Astrocyte (in vitro differentiated cells and primary cell): Measurements from ENCODE around the gene NEUROG3. TPM values are rescaled to one million over a fixed set of nuclear protein-coding genes. Genes with fewer than 3 reads are reported as not detected.

ENCODE experiments used
- DNase-seq: peaks from one replicate; pipeline ENCODE4 v3.0.0-alpha.2; 2010; ENCODE audit warnings: low read depth
- FAIRE-seq: peaks from 2 replicates; lab custom pipeline; 2011; peaks lifted over from hg19 to GRCh38; lab: Jason Lieb, UNC
- H2AFZ ChIP-seq: 2 replicates; pipeline ENCODE4 v1.6.0; 2012; ENCODE audit warnings: low read depth, low read length, inconsistent platforms
- H3K27ac ChIP-seq: 2 replicates; pipeline ENCODE4 v1.5.1; 2011; ENCODE audit warnings: low read depth, low read length, inconsistent platforms
- H3K27me3 ChIP-seq: 2 replicates; pipeline ENCODE4 v1.6.0; 2011; ENCODE audit warnings: low read length, inconsistent platforms; ENCODE audit not compliant: insufficient read depth
- H3K36me3 ChIP-seq: 2 replicates; pipeline ENCODE4 v1.5.1; 2011; ENCODE audit warnings: low read length, inconsistent platforms; ENCODE audit not compliant: insufficient read depth
- H3K4me1 ChIP-seq: 2 replicates; pipeline ENCODE4 v1.5.1; 2011; ENCODE audit warnings: low read length, inconsistent platforms; ENCODE audit not compliant: insufficient read depth
- H3K4me2 ChIP-seq: 2 replicates; pipeline ENCODE4 v1.6.0; 2012; ENCODE audit warnings: low read length, inconsistent platforms
- H3K4me3 ChIP-seq: 2 replicates; pipeline ENCODE4 v1.5.1; 2011; ENCODE audit warnings: low read depth, mild to moderate bottlenecking, low read length, inconsistent platforms; ENCODE audit not compliant: insufficient read depth
- H3K79me2 ChIP-seq: 2 replicates; pipeline ENCODE4 v1.6.0; 2012; ENCODE audit warnings: mild to moderate bottlenecking, low read length, inconsistent platforms; ENCODE audit not compliant: insufficient read depth
- H3K9ac ChIP-seq: 2 replicates; pipeline ENCODE4 v1.6.0; 2012; ENCODE audit warnings: mild to moderate bottlenecking, low read length, inconsistent platforms
- H3K9me3 ChIP-seq: 2 replicates; pipeline ENCODE4 v1.5.1; 2012; ENCODE audit warnings: low read depth, mild to moderate bottlenecking, low read length, inconsistent platforms; ENCODE audit not compliant: insufficient read depth
- H4K20me1 ChIP-seq: 2 replicates; pipeline ENCODE4 v1.6.0; 2012; ENCODE audit warnings: low read length, inconsistent platforms; ENCODE audit not compliant: insufficient read depth
- H3K27ac Mint-ChIP-seq: one replicate; pipeline ENCODE4 v1.8.0; 2021; ENCODE audit warnings: mild to moderate bottlenecking, mixed read lengths; ENCODE audit not compliant: unreplicated experiment
- H3K27me3 Mint-ChIP-seq: one replicate; pipeline ENCODE4 v1.8.0; 2021; ENCODE audit warnings: low read depth, mixed read lengths; ENCODE audit not compliant: unreplicated experiment
- H3K36me3 Mint-ChIP-seq: one replicate; pipeline ENCODE4 v1.8.0; 2021; ENCODE audit warnings: low read depth, mixed read lengths; ENCODE audit not compliant: unreplicated experiment
- H3K4me1 Mint-ChIP-seq: one replicate; pipeline ENCODE4 v1.8.0; 2021; ENCODE audit warnings: low read depth, mixed read lengths; ENCODE audit not compliant: unreplicated experiment
- H3K4me3 Mint-ChIP-seq: one replicate; pipeline ENCODE4 v1.8.0; 2021; ENCODE audit warnings: mild to moderate bottlenecking, moderate library complexity, mixed read lengths; ENCODE audit not compliant: unreplicated experiment
- H3K9me3 Mint-ChIP-seq: one replicate; pipeline ENCODE4 v1.8.0; 2021; ENCODE audit warnings: mild to moderate bottlenecking, mixed read lengths; ENCODE audit not compliant: unreplicated experiment
- EZH2 ChIP-seq: IDR thresholded peaks from 2 replicates; pipeline ENCODE4 v1.6.1; 2012; ENCODE audit warnings: mild to moderate bottlenecking, low read length, inconsistent platforms; ENCODE audit not compliant: insufficient read depth
- total RNA-seq: library from RNA; stranded (reverse); gene quantifications from 2 replicates; pipeline ENCODE4 v1.2.1, GENCODE V29; 2021
- TF ChIP-seq, protein P1 (sequence below): IDR thresholded peaks from 2 replicates; pipeline ENCODE4 v1.5.1; 2011; ENCODE audit warnings: low read depth, mild to moderate bottlenecking, inconsistent platforms, low read length, moderate library complexity; ENCODE audit not compliant: insufficient read depth

Gene NEUROG3
- total RNA-seq, 1 donor from 2014 or later = not detected

DNA sequence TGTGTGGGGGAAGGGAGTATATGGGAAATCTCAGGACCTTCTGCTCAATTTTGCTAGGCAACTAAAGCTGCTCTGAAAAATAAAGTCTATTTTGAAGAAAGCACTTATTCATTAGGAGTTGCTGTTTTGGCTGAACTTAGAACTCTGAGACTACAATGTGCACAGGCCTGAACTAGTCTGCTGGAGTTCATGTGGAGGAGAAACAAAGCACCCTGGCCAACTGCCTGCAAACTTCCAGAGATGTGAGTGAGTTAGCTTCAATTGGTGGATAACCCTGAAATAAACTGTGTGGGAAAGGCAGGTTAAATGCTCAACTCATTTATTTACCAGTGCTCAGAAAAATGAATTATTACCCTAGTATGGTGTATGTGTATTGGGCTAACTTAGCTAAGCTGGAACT, 39.5 kb upstream of the NEUROG3 start:
- Histone ChIP-seq H3K4me2 (no peak overlapping the region), H3K4me1 (no peaks in the 10 kb centered on the region), H3K9me3 (no peaks in the 10 kb centered on the region), H3K4me3 (no peak overlapping the region), H4K20me1 (no peaks in the 10 kb centered on the region), H3K9ac (no peak overlapping the region), H2AFZ (no peak overlapping the region), H3K36me3 (no peaks in the 10 kb centered on the region), H3K79me2 (no peaks in the 10 kb centered on the region), H3K27ac (no peak overlapping the region), H3K27me3 (peaks cover 21% of the 10 kb centered on the region)
- Mint-ChIP-seq H3K27me3 (peaks cover 40% of the 10 kb centered on the region), H3K4me3 (no peak overlapping the region), H3K36me3 (no peaks in the 10 kb centered on the region), H3K9me3 (peaks cover 7% of the 10 kb centered on the region), H3K27ac (no peak overlapping the region), H3K4me1 (no peaks in the 10 kb centered on the region)
- FAIRE-seq (no peak), DNase-seq (no peak)
- TF ChIP-seq, protein P1, sequence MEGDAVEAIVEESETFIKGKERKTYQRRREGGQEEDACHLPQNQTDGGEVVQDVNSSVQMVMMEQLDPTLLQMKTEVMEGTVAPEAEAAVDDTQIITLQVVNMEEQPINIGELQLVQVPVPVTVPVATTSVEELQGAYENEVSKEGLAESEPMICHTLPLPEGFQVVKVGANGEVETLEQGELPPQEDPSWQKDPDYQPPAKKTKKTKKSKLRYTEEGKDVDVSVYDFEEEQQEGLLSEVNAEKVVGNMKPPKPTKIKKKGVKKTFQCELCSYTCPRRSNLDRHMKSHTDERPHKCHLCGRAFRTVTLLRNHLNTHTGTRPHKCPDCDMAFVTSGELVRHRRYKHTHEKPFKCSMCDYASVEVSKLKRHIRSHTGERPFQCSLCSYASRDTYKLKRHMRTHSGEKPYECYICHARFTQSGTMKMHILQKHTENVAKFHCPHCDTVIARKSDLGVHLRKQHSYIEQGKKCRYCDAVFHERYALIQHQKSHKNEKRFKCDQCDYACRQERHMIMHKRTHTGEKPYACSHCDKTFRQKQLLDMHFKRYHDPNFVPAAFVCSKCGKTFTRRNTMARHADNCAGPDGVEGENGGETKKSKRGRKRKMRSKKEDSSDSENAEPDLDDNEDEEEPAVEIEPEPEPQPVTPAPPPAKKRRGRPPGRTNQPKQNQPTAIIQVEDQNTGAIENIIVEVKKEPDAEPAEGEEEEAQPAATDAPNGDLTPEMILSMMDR = no peak
- TF ChIP-seq EZH2 = no peak

DNA sequence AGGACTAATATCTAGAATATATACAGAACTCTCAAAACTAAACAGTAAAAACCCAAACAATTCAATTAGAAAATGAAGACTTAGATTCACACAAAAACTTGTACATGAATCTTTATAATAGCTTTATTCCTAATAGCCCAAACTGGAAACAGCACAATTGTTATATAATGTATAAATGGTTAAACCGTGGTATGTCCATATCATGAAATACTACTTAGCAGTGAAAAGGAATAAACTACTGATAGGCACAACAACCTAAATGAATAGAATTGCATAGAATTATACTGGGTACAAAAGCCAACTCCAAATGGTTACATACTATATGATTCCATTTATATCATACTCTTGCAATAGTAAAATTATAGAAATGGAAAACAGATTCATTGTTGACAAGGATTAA, 35.9 kb upstream of the NEUROG3 start:
- no peak overlapping the region for H3K4me3 Mint-ChIP-seq
- H3K4me2 ChIP-seq = no peak overlapping the region
- no peaks in the 10 kb centered on the region for H3K9me3 ChIP-seq
- no peak overlapping the region for H3K27ac Mint-ChIP-seq
- peaks cover 33% of the 10 kb centered on the region for H3K27me3 Mint-ChIP-seq
- no peaks in the 10 kb centered on the region for H4K20me1 ChIP-seq
- H3K27ac ChIP-seq = no peak overlapping the region
- no peak for TF ChIP-seq EZH2
- TF ChIP-seq, protein P1 = no peak
- no peak overlapping the region for H3K4me3 ChIP-seq
- peaks cover 4% of the 10 kb centered on the region for H3K9me3 Mint-ChIP-seq
- H3K36me3 Mint-ChIP-seq = no peaks in the 10 kb centered on the region
- H2AFZ ChIP-seq = no peak overlapping the region
- H3K27me3 ChIP-seq = peaks cover 18% of the 10 kb centered on the region
- H3K4me1 ChIP-seq = no peaks in the 10 kb centered on the region
- no peaks in the 10 kb centered on the region for H3K79me2 ChIP-seq
- no peak overlapping the region for H3K9ac ChIP-seq
- H3K4me1 Mint-ChIP-seq = no peaks in the 10 kb centered on the region
- no peak for FAIRE-seq
- no peak for DNase-seq
- H3K36me3 ChIP-seq = no peaks in the 10 kb centered on the region

DNA sequence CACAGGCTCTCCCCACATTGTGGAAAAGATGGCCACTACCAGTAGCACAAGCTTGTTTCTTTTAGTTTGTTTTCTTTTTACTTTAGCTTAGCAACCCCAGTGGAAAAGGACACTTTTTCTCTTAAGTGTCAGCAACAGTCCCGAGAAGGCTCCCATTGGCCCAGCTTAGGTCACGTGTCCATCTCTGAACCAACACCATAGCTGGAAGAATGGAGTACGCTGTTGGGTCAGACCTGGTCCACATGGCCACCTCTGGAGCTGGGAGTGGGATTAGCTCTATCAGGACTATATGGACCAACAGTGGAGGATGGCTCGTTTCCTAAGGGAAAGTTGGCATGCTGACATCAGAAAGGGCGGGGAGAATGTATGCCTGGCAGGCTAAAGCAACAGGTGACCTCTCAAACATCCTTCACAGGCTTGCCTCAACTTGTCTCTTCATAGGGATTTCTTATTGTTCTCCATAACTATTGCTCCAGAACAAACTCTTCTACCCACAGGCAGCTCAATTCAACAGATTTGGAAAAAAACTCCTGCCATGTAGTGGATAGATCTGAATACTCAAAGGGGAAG, 27.6 kb upstream of the NEUROG3 start:
- peaks cover 60% of the 10 kb centered on the region for H3K27me3 Mint-ChIP-seq
- no peak for FAIRE-seq

More for the DNA sequence above, 27.6 kb upstream of the NEUROG3 start:
- Histone ChIP-seq H3K9me3 (no peaks in the 10 kb centered on the region), H3K4me1 (no peaks in the 10 kb centered on the region), H3K4me2 (no peak overlapping the region), H3K79me2 (no peaks in the 10 kb centered on the region), H3K36me3 (no peaks in the 10 kb centered on the region), H3K4me3 (no peak overlapping the region), H2AFZ (no peak overlapping the region), H3K27me3 (peaks cover 20% of the 10 kb centered on the region), H3K27ac (no peak overlapping the region), H3K9ac (no peak overlapping the region), H4K20me1 (no peaks in the 10 kb centered on the region)
- H3K4me1 Mint-ChIP-seq = no peaks in the 10 kb centered on the region
- peaks cover 13% of the 10 kb centered on the region for H3K9me3 Mint-ChIP-seq
- no peak overlapping the region for H3K27ac Mint-ChIP-seq
- TF ChIP-seq EZH2 = no peak
- TF ChIP-seq, protein P1 = no peak
- no peak overlapping the region for H3K4me3 Mint-ChIP-seq
- no peak for DNase-seq
- no peaks in the 10 kb centered on the region for H3K36me3 Mint-ChIP-seq
